HepG2 (cell line): ENCODE measurements around the gene TCF20. TPM values are rescaled to one million over a fixed set of nuclear protein-coding genes. Genes with fewer than 3 reads are reported as not detected.

Experiments
- CBX1 ChIP-seq: IDR thresholded peaks from one replicate; pipeline ENCODE4 v1.6.1; 2016; ENCODE audit warnings: antibody characterized with exemption, low read depth
- CHD2 ChIP-seq: IDR thresholded peaks from 2 replicates; pipeline ENCODE4 v1.6.1; 2011; ENCODE audit warnings: low read depth, low read length, improper control_type of control experiment
- FOXK2 ChIP-seq: fragments of 450-650 bp; IDR thresholded peaks from 2 replicates; pipeline ENCODE4 v1.6.1; 2016
- GATA4 ChIP-seq: sonication (generic); IDR thresholded peaks from 2 replicates; pipeline ENCODE4 v1.6.1; 2016; ENCODE audit warnings: antibody characterized with exemption, low read depth, borderline replicate concordance
- NR2F2 ChIP-seq: IDR thresholded peaks from 2 replicates; pipeline ENCODE4 v1.6.1; 2012; ENCODE audit warnings: low read depth, inconsistent platforms, borderline replicate concordance
- PCBP2 ChIP-seq: fragments of 200-400 bp; formaldehyde crosslinking; optimal IDR thresholded peaks from 2 replicates; pipeline ENCODE3; 2018; ENCODE audit warnings: low read length, low read depth; ENCODE audit not compliant: poor library complexity, severe bottlenecking
- RAD21 ChIP-seq: fragments of 450-650 bp; formaldehyde crosslinking; IDR thresholded peaks from 2 replicates; pipeline ENCODE4 v1.5.0; 2020; ENCODE audit warnings: mild to moderate bottlenecking
- SMC3 ChIP-seq: IDR thresholded peaks from 2 replicates; pipeline ENCODE4 v1.6.1; 2011; ENCODE audit warnings: low read length, improper control_type of control experiment
- SOX5 ChIP-seq: IDR thresholded peaks from 2 replicates; pipeline ENCODE4 v1.6.1; 2016; ENCODE audit warnings: borderline replicate concordance
- SRSF9 ChIP-seq: fragments of 200-400 bp; formaldehyde crosslinking; IDR thresholded peaks from 2 replicates; pipeline ENCODE4 v1.6.1; 2018; ENCODE audit warnings: borderline replicate concordance, mild to moderate bottlenecking, low read depth, low read length; ENCODE audit not compliant: insufficient read depth, poor library complexity, severe bottlenecking
- ZNF136 ChIP-seq: sonication (generic); formaldehyde crosslinking; IDR thresholded peaks from 2 replicates; pipeline ENCODE4 v1.8.1; 2022; ENCODE audit warnings: low read depth, mild to moderate bottlenecking, moderate library complexity, missing genetic modification reagents
- ZNF230 ChIP-seq: sonication (generic); formaldehyde crosslinking; IDR thresholded peaks from 2 replicates; pipeline ENCODE4 v1.4.0; 2020; ENCODE audit warnings: mild to moderate bottlenecking, missing genetic modification reagents
- ZNF264 ChIP-seq: sonication (generic); formaldehyde crosslinking; IDR thresholded peaks from 2 replicates; pipeline ENCODE4 v1.4.0; 2020; ENCODE audit warnings: missing genetic modification reagents
- ZNF292 ChIP-seq: sonication (generic); formaldehyde crosslinking; IDR thresholded peaks from 2 replicates; pipeline ENCODE4 v1.8.1; 2022; ENCODE audit warnings: mild to moderate bottlenecking, low read depth, missing genetic modification reagents, borderline replicate concordance
- ZNF547 ChIP-seq: sonication (generic); formaldehyde crosslinking; IDR thresholded peaks from 2 replicates; pipeline ENCODE4 v1.5.1; 2020; ENCODE audit warnings: mild to moderate bottlenecking, missing genetic modification reagents
- ZNF772 ChIP-seq: sonication (generic); formaldehyde crosslinking; IDR thresholded peaks from 2 replicates; pipeline ENCODE4 v1.5.0; 2020; ENCODE audit warnings: mild to moderate bottlenecking, missing genetic modification reagents
- ZNF776 ChIP-seq: sonication (generic); formaldehyde crosslinking; IDR thresholded peaks from 2 replicates; pipeline ENCODE4 v1.4.0; 2020; ENCODE audit warnings: mild to moderate bottlenecking, missing genetic modification reagents
- ZSCAN12 ChIP-seq: sonication (generic); formaldehyde crosslinking; IDR thresholded peaks from 2 replicates; pipeline ENCODE4 v1.9.0; 2021; ENCODE audit warnings: mild to moderate bottlenecking, missing genetic modification reagents
- polyA plus RNA-seq, 8 experiments: library from polyadenylated mRNA; depleted of rRNA in 3 of 8; stranded (reverse) in 7 of 8; unstranded in 1 of 8; fragments of >200 nt; fragmentation: Illumina TruSeq in 4 of 8; extraction: Trizol in 4 of 8; gene quantifications; 2 replicates each; pipeline versions ENCODE4 v1.2.1 to v1.2.3, GENCODE V29; 2011 to 2016; ENCODE audit warnings: low read depth in 4 of 8, missing spikeins in 1 of 8, mixed read lengths in 1 of 8; ENCODE audit not compliant: insufficient read depth in 1 of 8
- total RNA-seq, 5 experiments: library from RNA; depleted of rRNA; stranded (reverse); fragments of >200 nt; fragmentation: Illumina TruSeq; extraction: Trizol; gene quantifications; 2 replicates each; pipeline ENCODE4 v1.2.3, GENCODE V29; 2016; ENCODE audit warnings: low read depth in 1 of 5
- TF ChIP-seq, protein P1 (sequence below): IDR thresholded peaks from 2 replicates; pipeline ENCODE4 v1.6.1; 2016; ENCODE audit warnings: missing compliant biosample characterization, missing genetic modification reagents, borderline replicate concordance
- TF ChIP-seq, protein P2 (sequence below): sonication (generic); formaldehyde crosslinking; conservative IDR thresholded peaks from 2 replicates; pipeline ENCODE4 v1.8.0; 2022; ENCODE audit warnings: mild to moderate bottlenecking, moderate library complexity, missing genetic modification reagents
- TF ChIP-seq, protein P3 (sequence below): sonication (generic); formaldehyde crosslinking; IDR thresholded peaks from 2 replicates; pipeline ENCODE4 v1.5.1; 2020; ENCODE audit warnings: missing genetic modification reagents, mild to moderate bottlenecking, borderline replicate concordance
- TF ChIP-seq, protein P4 (sequence below): IDR thresholded peaks from 2 replicates; pipeline ENCODE4 v1.6.1; 2012; ENCODE audit warnings: low read length, improper control_type of control experiment

The TCF20 gene
- total and polyA plus RNA-seq, 2 of the 13 experiments (the other 11 are each of a cell fraction or from before 2014, with no cell fraction given): 12.8 to 23.7 TPM

- no peak for TF ChIP-seq ZNF136 (CRISPR knock-in tag)
- no peak for TF ChIP-seq CHD2
- no peak for TF ChIP-seq PCBP2
- TF ChIP-seq, protein P1, sequence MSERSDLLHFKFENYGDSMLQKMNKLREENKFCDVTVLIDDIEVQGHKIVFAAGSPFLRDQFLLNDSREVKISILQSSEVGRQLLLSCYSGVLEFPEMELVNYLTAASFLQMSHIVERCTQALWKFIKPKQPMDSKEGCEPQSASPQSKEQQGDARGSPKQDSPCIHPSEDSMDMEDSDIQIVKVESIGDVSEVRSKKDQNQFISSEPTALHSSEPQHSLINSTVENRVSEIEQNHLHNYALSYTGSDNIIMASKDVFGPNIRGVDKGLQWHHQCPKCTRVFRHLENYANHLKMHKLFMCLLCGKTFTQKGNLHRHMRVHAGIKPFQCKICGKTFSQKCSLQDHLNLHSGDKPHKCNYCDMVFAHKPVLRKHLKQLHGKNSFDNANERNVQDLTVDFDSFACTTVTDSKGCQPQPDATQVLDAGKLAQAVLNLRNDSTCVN: no peak
- TF ChIP-seq SOX5: no peak
- no peak for TF ChIP-seq FOXK2
- TF ChIP-seq SMC3: no peak
- TF ChIP-seq, protein P2, sequence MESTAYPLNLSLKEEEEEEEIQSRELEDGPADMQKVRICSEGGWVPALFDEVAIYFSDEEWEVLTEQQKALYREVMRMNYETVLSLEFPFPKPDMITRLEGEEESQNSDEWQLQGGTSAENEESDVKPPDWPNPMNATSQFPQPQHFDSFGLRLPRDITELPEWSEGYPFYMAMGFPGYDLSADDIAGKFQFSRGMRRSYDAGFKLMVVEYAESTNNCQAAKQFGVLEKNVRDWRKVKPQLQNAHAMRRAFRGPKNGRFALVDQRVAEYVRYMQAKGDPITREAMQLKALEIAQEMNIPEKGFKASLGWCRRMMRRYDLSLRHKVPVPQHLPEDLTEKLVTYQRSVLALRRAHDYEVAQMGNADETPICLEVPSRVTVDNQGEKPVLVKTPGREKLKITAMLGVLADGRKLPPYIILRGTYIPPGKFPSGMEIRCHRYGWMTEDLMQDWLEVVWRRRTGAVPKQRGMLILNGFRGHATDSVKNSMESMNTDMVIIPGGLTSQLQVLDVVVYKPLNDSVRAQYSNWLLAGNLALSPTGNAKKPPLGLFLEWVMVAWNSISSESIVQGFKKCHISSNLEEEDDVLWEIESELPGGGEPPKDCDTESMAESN (CRISPR knock-in tag): no peak
- TF ChIP-seq ZNF292 (CRISPR knock-in tag): peak; percentile 60
- TF ChIP-seq SRSF9: no peak
- TF ChIP-seq NR2F2: no peak
- no peak for TF ChIP-seq ZSCAN12 (CRISPR knock-in tag)
- TF ChIP-seq ZNF547: no peak
- TF ChIP-seq ZNF230 (CRISPR knock-in tag): no peak
- TF ChIP-seq CBX1: no peak
- TF ChIP-seq, protein P3, sequence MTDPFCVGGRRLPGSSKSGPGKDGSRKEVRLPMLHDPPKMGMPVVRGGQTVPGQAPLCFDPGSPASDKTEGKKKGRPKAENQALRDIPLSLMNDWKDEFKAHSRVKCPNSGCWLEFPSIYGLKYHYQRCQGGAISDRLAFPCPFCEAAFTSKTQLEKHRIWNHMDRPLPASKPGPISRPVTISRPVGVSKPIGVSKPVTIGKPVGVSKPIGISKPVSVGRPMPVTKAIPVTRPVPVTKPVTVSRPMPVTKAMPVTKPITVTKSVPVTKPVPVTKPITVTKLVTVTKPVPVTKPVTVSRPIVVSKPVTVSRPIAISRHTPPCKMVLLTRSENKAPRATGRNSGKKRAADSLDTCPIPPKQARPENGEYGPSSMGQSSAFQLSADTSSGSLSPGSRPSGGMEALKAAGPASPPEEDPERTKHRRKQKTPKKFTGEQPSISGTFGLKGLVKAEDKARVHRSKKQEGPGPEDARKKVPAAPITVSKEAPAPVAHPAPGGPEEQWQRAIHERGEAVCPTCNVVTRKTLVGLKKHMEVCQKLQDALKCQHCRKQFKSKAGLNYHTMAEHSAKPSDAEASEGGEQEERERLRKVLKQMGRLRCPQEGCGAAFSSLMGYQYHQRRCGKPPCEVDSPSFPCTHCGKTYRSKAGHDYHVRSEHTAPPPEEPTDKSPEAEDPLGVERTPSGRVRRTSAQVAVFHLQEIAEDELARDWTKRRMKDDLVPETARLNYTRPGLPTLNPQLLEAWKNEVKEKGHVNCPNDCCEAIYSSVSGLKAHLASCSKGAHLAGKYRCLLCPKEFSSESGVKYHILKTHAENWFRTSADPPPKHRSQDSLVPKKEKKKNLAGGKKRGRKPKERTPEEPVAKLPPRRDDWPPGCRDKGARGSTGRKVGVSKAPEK (CRISPR knock-in tag): no peak
- TF ChIP-seq GATA4: no peak
- no peak for TF ChIP-seq ZNF772 (CRISPR knock-in tag)
- peak; percentile 72; the same call in 1 of the 2 replicates for TF ChIP-seq ZNF264 (CRISPR knock-in tag)
- TF ChIP-seq, protein P4, sequence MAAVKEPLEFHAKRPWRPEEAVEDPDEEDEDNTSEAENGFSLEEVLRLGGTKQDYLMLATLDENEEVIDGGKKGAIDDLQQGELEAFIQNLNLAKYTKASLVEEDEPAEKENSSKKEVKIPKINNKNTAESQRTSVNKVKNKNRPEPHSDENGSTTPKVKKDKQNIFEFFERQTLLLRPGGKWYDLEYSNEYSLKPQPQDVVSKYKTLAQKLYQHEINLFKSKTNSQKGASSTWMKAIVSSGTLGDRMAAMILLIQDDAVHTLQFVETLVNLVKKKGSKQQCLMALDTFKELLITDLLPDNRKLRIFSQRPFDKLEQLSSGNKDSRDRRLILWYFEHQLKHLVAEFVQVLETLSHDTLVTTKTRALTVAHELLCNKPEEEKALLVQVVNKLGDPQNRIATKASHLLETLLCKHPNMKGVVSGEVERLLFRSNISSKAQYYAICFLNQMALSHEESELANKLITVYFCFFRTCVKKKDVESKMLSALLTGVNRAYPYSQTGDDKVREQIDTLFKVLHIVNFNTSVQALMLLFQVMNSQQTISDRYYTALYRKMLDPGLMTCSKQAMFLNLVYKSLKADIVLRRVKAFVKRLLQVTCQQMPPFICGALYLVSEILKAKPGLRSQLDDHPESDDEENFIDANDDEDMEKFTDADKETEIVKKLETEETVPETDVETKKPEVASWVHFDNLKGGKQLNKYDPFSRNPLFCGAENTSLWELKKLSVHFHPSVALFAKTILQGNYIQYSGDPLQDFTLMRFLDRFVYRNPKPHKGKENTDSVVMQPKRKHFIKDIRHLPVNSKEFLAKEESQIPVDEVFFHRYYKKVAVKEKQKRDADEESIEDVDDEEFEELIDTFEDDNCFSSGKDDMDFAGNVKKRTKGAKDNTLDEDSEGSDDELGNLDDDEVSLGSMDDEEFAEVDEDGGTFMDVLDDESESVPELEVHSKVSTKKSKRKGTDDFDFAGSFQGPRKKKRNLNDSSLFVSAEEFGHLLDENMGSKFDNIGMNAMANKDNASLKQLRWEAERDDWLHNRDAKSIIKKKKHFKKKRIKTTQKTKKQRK: no peak
- TF ChIP-seq RAD21 (CRISPR knock-in tag): no peak; the same call in 1 of the 2 replicates
- TF ChIP-seq ZNF776 (CRISPR knock-in tag): no peak
These were observed 11.9 kb upstream of the TCF20 start (continued) for GRCh38 chr22:42282252-42282942.
